GM18507 (cell line): ENCODE measurements around the gene OR5H1.
"Not testable (repeated sequence)": the region's sequence is repeated elsewhere in the genome, so short reads cannot be mapped to it uniquely, and the experiment has no call there.

Source experiments
- DNase-seq: peaks from one replicate; pipeline ENCODE4 v3.0.0; 2011; ENCODE audit warnings: low read depth; ENCODE audit not compliant: insufficient read length; ENCODE audit errors: extremely low spot score
- FAIRE-seq: peaks from 2 replicates; lab custom pipeline; 2011; peaks lifted over from hg19 to GRCh38; lab: Jason Lieb, UNC

Gene OR5H1

DNA sequence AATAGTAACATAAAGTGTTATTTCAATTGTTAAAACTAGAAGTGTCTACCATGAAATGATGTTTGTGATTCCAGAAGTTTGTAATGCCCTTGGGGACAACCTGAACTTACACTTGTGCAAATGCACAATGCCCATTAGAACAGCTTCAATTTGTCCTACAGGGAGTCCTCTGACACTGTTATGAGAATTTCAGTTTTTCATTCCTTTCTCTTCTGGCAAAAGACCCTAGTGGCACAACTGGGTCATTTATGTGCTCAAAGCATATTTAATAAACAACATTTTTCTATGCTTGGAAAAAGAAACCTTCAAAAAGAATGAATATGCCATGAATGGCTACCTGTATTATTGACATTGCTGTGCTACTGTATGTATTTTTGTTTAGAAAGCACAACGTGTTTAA, at the start of gene OR5H1:
Gene OR5H1 (plus strand): TSS at position 301 of the 400 bp plus-strand sequence. CDS start 1,977 bp downstream, outside the sequence.
- FAIRE-seq (no peak), DNase-seq (no peak)

DNA sequence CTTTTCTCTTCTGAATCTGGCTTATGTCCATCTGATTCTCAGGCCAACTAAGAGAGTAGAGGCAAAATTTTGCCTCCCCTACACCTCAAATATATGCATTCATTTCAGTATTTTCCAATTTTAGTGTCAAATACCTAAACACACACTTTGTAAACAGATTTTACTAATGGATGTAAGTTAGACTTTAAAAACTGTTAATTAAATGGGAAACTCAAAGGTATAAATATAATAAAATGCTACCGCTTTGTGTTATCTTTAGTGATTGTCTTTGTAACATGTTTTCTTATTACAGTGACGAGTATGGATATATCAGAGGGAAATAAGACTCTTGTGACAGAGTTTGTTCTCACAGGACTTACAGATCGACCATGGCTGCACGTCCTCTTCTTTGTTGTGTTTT, 43.6 kb upstream of the OR5H1 start, which contains the start of gene OR5AC2:
Gene OR5AC2 (plus strand): TSS at position 301 of the 400 bp plus-strand sequence. CDS start 0 bp downstream, at position 301.
- no peak for DNase-seq
- no peak for FAIRE-seq

DNA sequence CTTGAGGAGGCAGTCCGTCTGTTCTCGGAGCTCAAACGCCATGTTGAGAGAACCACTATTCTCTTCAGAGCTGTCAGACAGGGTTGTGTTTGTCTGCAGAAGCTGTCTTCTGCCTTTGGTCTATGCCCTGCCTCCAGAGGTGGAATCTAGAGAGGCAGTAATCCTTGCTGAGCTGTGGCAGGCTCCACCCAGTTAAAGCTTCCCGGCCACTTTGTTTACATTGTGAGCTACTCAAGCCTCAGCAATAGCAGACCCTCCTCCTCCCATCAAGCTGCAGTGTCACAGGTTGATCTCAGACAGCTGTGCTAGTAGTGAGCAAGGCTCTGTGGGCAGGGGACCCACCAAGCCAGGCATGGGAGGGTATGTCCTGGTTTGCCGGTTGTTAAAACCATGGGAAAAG, 34.6 kb upstream of the OR5H1 start:
- FAIRE-seq (no peak), DNase-seq (no peak)

DNA sequence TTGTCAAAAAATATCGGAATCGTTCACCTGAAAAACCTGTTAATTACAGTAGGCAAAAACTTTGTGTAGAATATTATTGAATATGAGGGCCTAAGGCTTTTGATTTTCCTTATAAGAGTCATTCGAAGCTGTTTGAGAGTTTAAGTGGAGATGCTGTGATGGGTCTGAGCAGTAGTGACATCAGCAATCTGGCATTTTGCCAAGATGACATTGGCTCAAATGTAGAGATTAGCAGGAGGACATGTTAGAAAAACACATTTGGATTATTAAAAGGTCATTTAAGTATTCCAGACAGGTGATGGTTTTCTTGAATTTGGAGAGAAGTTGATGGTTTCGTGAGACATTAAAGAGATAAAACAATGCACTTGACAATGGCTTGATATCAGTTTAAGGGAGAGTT, 30.7 kb upstream of the OR5H1 start:
- DNase-seq (no peak), FAIRE-seq (no peak)

DNA sequence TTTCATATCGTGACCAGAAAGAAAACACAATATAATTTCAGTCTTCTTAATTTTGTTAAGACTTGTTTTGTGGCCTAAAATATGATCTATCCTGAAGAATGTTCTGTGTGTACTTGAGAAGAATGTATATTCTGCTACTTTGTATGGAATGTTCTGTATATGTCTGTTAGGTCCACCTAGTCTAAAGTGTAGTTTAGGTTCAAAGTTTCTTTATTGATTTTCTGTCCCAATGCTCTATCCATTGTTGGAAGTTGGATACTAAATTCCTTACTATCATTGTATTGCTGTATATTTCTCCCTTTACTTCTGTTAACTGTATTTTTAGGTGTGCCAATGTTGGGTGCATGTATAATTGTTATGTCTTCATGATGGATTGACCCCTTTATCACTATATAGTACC, 22.4 kb upstream of the OR5H1 start:
- FAIRE-seq (no peak), DNase-seq (no peak)

DNA sequence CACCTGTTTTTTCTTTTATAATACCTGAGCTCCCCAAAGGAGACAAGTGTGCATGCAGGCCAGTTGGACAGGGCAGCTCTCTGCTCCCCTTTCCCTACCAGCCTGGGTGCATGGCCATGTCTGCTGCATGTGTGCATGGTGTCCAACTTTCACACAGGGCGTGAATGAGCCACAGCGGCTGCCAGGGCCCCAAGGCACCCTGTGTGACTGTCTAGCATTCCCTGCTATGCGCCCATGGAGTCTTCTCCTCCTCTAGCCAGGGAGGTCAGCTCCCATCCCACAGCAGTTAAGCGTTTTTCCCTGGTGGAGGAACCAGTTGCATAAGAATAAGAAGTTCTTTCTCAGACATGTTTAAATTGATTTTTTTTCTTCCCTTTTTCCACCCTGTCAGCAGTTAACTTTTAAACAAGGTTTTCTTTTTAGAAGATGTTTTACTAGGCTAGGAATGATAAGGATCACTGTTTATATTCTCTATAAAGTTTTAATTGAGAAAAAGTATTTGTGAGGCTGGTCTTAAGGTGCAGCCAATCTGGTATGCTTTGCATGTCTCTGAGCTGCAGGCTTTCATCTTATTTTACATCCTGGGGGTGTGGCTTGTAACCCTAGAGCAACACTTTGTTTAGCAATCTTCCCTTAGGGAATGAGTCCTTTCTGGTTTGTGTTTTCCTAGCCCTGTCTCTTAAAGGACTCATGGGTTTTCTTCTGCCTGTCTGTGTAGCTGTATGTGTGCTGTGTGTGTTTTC, 20.5 kb upstream of the OR5H1 start:
- DNase-seq (no peak), FAIRE-seq (no peak)

DNA sequence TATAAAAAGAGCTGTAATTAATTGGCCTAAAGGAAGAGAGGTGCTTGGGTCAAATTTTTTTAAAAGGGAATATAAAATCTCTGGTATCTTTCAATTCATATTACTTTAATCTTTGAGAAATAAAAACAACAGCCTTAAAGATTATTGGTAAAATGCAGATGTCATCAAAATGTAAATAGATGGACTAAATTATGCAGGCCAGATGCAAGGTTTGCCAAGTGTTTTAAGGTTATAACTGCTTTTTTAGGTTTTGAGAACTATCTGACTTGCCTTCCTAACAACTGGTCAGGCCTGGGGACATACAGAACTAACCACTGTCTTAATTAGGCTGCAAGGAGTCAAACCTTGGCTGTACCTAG, 20.0 kb upstream of the OR5H1 start:
- no peak for FAIRE-seq
- DNase-seq = no peak

DNA sequence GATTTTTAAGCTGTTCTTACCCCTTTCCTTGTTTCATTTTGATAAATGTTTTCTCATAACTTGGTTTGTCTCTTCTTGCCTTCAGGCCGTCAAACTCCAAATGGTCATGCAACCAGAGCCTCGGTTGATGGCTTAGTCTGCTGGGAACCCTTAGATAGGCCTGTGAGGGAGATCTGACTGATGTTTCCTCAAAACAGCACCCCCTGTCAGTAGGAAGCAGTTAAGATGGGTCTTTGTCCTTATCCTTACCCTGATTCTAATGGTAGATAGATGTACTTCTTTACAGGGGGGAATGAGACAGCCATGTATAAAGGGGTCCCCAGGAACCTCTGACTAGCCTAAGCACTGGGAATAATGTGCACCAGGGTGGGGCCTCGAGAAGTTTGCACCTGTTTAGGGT, 16.3 kb upstream of the OR5H1 start:
- DNase-seq = no peak
- no peak for FAIRE-seq

DNA sequence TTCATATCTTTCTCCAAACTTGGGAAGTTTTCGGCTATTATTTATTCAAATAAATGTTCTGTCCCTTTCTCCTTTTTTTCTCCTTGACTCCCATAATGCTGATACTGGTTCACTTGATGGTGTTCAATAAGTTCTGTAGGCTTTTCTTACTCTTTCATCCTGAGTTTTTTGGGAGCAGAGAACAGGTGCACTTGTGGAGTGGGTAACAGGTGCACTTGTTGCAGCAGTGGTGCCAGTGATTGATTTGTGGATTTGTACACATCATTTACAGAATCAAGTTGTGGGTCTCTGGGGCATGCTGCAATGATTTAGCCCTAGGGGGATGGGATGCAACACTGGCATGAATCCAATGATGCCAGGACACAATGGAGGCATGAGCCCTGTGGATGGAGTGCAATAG, 14.8 kb upstream of the OR5H1 start:
- FAIRE-seq (no peak), DNase-seq (no peak)

DNA sequence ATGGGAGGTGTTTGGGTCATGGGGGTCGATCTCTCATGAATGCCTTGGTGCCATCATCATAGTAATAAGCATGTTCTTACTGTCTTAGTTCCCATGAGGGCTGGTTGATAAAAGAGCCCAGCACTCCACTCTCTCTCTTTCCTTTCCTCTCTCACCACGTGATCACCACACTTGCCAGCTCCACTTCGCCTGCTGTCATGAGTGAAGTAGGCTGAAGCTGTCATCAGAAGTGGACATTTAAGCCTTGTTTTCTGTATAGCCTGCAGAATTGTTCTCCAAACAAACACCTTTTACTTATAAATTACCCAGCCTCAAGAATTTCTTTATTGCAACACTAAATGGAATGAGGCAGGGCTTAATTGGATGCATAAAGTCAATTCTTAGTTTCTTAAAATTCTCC, 6.1 kb downstream of the OR5H1 start:
- DNase-seq (no peak), FAIRE-seq (no peak)

DNA sequence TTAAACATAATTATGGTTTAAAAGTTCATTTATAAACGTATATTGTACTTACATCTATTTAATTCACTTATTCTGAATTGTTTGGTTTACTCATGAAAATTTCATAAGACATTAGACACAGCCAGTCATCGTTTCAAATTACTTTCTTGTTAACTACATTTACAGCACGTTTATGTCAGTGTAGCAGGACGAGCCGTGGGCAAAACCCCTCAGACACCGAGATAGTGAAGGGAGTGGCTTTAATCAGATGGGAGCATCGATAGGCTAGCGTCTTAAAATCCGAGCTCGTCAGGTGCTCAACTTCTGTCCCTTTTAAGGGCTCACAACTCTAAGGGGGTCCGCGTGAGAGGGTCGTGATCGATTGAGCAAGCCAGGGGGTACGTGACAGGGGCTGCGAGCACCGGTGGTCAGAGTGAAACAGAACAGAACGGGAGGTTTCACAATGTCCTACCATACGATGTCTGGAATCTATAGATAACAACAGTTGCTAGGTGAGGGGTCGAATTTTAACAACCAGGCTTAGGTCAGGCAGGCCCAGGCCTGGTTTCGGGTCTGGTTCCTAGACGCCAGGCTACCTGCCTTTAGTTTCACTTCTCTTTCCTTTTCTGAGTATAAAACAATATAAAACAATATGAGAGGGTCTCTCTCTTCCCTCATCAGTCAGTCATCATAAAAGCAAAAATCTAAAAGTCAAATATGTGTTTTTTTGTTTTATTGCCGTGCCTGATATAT, 7.5 kb downstream of the OR5H1 start:
- FAIRE-seq, DNase-seq: not testable (repeated sequence)

DNA sequence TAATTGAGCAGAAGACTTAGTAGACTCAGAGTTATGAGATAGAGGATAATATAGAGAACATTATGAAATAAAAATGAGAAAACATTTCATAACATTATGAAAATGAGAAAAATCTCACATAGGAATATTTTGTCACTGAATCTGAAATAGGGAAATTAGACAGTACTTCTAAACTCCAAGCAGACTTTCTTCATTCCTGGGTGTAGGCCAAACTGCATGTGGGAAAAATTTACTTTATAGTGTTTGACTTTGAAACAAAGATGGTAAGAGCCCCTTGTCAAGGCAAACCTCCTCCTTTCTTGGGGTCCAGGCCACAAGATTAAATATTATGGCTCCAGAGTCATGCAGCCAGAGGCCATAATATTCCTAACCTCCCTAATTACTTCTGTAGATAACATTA, 10.0 kb downstream of the OR5H1 start:
- DNase-seq = no peak
- FAIRE-seq = no peak

DNA sequence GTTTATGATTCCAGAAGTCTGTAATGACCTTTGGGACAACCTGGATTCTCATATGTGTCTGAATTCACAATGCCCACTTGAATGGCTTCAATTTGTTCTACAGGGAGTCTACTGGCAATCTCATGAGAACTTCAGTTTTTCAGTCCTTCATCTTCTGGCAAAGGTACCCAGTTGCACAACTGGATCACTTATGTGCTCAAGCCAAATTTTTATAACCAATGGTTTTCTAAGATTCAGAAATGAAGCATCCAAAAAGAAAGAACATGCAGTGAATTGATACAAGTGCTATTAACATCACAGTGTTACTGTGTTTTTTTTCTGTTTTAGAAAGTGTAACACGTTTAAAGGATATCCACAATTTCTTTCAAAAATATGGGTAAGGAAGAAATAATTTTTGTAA, 16.7 kb downstream of the OR5H1 start, which contains the start of gene OR5H14:
Gene OR5H14 (plus strand): TSS at position 301 of the 400 bp plus-strand sequence. CDS start 1,907 bp downstream, outside the sequence.
- no peak for FAIRE-seq

DNA sequence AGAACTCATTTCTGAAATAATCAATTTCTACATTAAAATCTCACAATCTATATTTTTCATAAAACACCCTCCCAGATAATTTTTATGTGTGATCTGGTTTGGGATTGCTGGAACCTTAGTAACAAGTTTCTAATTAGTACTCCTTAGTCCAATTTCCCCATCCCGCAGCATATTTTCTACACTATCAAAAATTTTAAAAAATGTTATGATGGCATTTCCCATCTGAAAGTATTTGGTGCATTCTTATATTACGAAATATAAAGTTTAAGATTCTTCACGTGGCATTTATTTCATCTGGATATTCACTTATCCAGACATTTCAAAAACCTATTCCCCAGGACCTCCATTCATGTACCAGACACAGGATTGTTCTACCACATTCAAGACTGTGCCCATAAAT, 18.2 kb downstream of the OR5H1 start:
- FAIRE-seq (no peak), DNase-seq (no peak)

More for the DNA sequence above, 16.7 kb downstream of the OR5H1 start, which contains the start of gene OR5H14:
- no peak for DNase-seq

DNA sequence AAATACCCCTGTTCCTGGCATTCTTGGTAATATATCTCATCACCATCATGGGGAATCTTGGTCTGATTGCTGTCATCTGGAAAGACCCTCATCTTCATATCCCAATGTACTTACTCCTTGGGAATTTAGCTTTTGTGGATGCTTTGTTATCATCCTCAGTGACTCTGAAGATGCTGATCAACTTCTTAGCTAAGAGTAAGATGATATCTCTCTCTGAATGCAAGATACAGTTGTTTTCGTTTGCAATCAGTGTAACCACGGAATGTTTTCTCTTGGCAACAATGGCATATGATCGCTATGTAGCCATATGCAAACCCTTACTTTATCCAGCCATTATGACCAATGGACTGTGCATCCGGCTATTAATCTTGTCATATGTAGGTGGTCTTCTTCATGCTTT, 18.9 kb downstream of the OR5H1 start:
- FAIRE-seq, DNase-seq: not testable (repeated sequence)

DNA sequence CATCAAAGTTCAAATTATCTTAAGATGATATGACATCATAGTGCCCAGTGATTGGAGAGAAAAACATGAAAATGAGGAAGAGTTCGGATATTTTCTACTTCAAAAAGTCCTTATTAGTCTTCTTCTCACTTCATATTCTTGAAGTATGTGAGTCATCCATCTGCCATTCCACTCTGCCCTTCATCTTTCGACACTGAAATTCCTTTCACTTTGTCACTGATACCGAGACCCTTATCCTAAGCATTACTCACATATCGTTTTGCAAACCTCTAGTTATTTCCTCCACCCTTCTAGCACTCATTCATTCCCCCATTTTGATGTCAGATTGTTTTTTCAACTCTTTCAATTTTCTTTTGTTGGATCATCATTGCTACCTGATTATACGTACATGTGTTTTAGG, 20.7 kb downstream of the OR5H1 start:
- DNase-seq = no peak
- FAIRE-seq = no peak

DNA sequence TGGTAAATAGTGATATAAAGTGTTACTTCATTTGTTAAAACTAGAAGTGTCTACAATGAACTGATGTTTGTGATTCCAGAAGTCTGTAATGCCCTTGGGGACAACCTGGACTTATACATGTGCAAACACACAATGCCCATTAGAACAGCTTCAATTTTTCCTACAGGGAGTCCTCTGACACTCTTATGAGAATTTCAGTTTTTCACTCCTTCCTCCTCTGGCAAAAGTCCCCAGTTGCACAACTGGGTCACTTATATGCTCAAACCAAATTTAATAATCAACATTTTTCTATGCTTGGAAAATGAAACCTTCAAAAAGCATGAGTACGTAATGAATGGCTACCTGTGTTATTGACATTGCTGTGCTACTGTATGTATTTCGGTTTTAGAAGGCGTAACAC, 35.9 kb downstream of the OR5H1 start, which contains the start of gene OR5H15:
Gene OR5H15 (plus strand): TSS at position 301 of the 400 bp plus-strand sequence. CDS start 2,004 bp downstream, outside the sequence.
- DNase-seq (no peak), FAIRE-seq (no peak)

DNA sequence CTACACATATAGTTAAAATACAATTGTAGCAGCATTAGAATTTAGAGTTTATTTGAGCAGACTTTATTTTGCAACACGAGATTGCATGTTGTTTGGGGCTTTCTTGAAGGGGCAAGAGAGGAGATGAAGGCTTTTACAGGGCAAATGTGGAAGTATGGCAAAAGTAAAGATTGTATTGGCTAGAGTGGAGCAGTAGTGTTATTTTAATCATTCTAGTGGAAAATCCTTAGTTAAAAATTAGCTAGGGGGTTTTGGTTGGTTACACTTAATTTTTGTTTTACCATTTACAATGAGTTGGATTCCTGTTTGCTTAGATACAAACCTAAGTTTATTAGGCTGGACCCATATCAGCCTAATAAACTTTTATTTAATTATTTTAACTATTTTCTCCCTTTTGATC, 40.5 kb downstream of the OR5H1 start:
- FAIRE-seq = peak; percentile 38
- DNase-seq = no peak

DNA sequence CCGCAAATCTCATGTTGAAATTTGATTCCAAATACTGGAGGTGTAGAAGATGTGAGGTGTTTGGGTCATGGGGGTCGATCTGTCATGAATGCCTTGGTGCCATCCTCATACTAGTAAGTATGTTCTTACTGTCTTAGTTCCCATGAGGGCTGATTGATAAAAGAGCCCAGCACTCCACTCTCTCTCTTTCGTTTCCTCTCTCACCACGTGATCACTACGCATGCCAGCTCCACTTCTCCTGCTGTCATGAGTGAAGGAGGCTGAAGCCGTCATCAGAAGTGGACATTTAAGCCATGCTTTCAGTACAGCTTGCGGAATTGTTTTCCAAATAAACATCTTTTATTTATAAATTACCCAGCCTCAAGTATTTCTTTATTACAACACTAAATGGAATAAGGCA, 42.1 kb downstream of the OR5H1 start:
- DNase-seq (no peak), FAIRE-seq (no peak)

DNA sequence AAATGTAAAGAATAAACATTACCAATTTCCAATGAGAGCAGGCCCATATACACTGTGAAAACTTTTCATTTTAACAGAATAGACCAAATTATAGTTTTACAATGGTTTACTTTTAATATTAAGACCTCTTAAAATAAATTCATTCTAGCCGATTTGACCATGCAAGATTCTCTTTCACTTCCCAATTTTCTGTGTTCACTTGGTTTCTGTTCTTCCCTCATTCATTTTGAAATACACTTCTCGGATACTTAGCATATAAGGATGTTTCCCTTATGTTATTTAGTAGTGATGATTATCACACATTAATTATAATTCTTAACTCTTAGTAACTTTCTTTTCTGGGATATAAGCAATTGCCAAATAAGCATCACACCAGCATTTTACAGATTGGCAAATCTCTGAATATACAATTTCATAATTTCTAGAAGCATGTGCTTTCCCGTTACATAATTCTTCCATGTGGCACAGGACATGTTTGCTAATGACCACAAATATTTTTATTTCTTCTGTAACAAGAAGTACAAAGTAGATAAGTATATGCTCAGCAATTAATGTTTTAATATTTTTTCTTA, 49.9 kb downstream of the OR5H1 start:
- FAIRE-seq (no peak), DNase-seq (no peak)
